PC-3 (cell line): ENCODE results near the gene ACTN4.
"Not testable (repeated sequence)": the region's sequence is repeated elsewhere in the genome, so short reads cannot be mapped to it uniquely, and the experiment has no call there.

Experiments used
- CTCF ChIP-seq: fragments of 300-600 bp; sonication (generic); conservative IDR thresholded peaks from 2 replicates; pipeline ENCODE4 v1.5.1; 2017; ENCODE audit warnings: antibody characterized with exemption, low read depth, mild to moderate bottlenecking, low read length
- EZH2 ChIP-seq: fragments of 300-600 bp; sonication (generic); IDR thresholded peaks from one replicate; pipeline ENCODE4 v1.6.1; 2017; ENCODE audit warnings: antibody characterized with exemption, mild to moderate bottlenecking, low read length; ENCODE audit not compliant: unreplicated experiment
- EZH2phosphoT487 ChIP-seq: fragments of 300-600 bp; sonication (generic); IDR thresholded peaks from 2 replicates; pipeline ENCODE4 v1.6.1; 2018; ENCODE audit warnings: mild to moderate bottlenecking, antibody characterized with exemption, low read length, borderline replicate concordance

- TF ChIP-seq CTCF, EZH2phosphoT487, EZH2: not testable (repeated sequence)
Observed at GRCh38 chr19:38771569-38771968, 124.1 kb downstream of the ACTN4 start.
